GM12891 (cell line): ENCODE results near the gene MT3.
A peak's percentile ranks its signal among the peaks of the same experiment; 100 is the strongest.

Experiments
- DNase-seq: peaks from one replicate; pipeline ENCODE4 v3.0.0; 2011; ENCODE audit warnings: low spot score; ENCODE audit not compliant: insufficient read length
- FAIRE-seq: peaks from 2 replicates; lab custom pipeline; 2011; peaks lifted over from hg19 to GRCh38; lab: Jason Lieb, UNC
- PAX5 ChIP-seq: IDR thresholded peaks from 2 replicates; pipeline ENCODE4 v1.6.1; 2011; ENCODE audit warnings: low read length, moderate library complexity, mild to moderate bottlenecking; ENCODE audit not compliant: insufficient read depth, severe bottlenecking
- POLR2A ChIP-seq: IDR thresholded peaks from 2 replicates; pipeline ENCODE4 v1.6.1; 2011; ENCODE audit warnings: low read depth, low read length, control low read depth
- POLR2AphosphoS5 ChIP-seq: IDR thresholded peaks from 2 replicates; pipeline ENCODE4 v1.6.1; 2011; ENCODE audit warnings: low read depth, low read length, control low read depth
- POU2F2 ChIP-seq: IDR thresholded peaks from 2 replicates; pipeline ENCODE4 v1.6.1; 2011; ENCODE audit warnings: low read depth, mild to moderate bottlenecking, control low read depth, low read length, moderate library complexity
- SPI1 ChIP-seq: IDR thresholded peaks from 2 replicates; pipeline ENCODE4 v1.6.1; 2011; ENCODE audit warnings: low read depth, low read length, control low read depth
- TAF1 ChIP-seq: IDR thresholded peaks from 2 replicates; pipeline ENCODE4 v1.6.1; 2011; ENCODE audit warnings: low read depth, low read length, control low read depth

The MT3 gene

GRCh38 chr16:56608876-56609462 is 19.6 kb downstream of the MT3 start:
- FAIRE-seq: no peak
- TF ChIP-seq POLR2AphosphoS5 (no peak), TAF1 (no peak), POLR2A (no peak), POU2F2 (no peak), PAX5 (no peak), SPI1 (no peak)
- DNase-seq: no peak

GRCh38 chr16:56609463-56609921 is 20.2 kb downstream of the MT3 start:
- DNase-seq (peak; percentile 57), FAIRE-seq (peak; percentile 58)
- TF ChIP-seq PAX5: no peak
- TF ChIP-seq POLR2A: no peak
- TF ChIP-seq POU2F2: no peak
- peak; percentile 27; the same call in 1 of the 2 replicates for TF ChIP-seq SPI1

- TF ChIP-seq PAX5 (no peak), SPI1 (no peak)
- peak; percentile 73 for FAIRE-seq
- no peak for DNase-seq
Observed at GRCh38 chr16:56610017-56610608, 20.8 kb downstream of the MT3 start.

GRCh38 chr16:56610609-56611111 is 21.3 kb downstream of the MT3 start:
- DNase-seq (no peak), FAIRE-seq (peak; percentile 26)
- TF ChIP-seq POLR2AphosphoS5 (no peak), SPI1 (no peak), PAX5 (no peak), POLR2A (no peak), TAF1 (no peak), POU2F2 (no peak)

GRCh38 chr16:56611281-56611833 is 22.0 kb downstream of the MT3 start:
- TF ChIP-seq POLR2AphosphoS5 (no peak), POU2F2 (no peak), PAX5 (no peak), TAF1 (no peak), POLR2A (no peak), SPI1 (no peak)
- DNase-seq: no peak
- FAIRE-seq: no peak

- no peak for FAIRE-seq
- TF ChIP-seq POLR2A (no peak), TAF1 (no peak), SPI1 (no peak), POLR2AphosphoS5 (no peak), POU2F2 (no peak)
- no peak for DNase-seq
Observed at GRCh38 chr16:56613706-56614105, 24.4 kb downstream of the MT3 start.

GRCh38 chr16:56614549-56614991 is 25.2 kb downstream of the MT3 start:
- no peak for TF ChIP-seq TAF1
- TF ChIP-seq SPI1: no peak
- no peak for TF ChIP-seq PAX5
- no peak for TF ChIP-seq POU2F2
- TF ChIP-seq POLR2AphosphoS5: no peak
- TF ChIP-seq POLR2A: no peak
- no peak for FAIRE-seq
- no peak for DNase-seq

- no peak for FAIRE-seq
- TF ChIP-seq POLR2A (no peak), SPI1 (no peak)
- no peak for DNase-seq
Observed at GRCh38 chr16:56615353-56615752, 26.0 kb downstream of the MT3 start.

- DNase-seq: no peak
- FAIRE-seq: no peak
- TF ChIP-seq POLR2AphosphoS5 (no peak), PAX5 (no peak), POLR2A (no peak), POU2F2 (no peak), SPI1 (no peak), TAF1 (no peak)
Observed at GRCh38 chr16:56616608-56617211, 27.4 kb downstream of the MT3 start.
